ENCODE data around the gene LRBA. TPM values are rescaled to one million over a fixed set of nuclear protein-coding genes. Genes with fewer than 3 reads are reported as not detected.

Gene LRBA
- total and polyA plus RNA-seq, 8 donors, result 43.3 to 62.5 (median 52.3) TPM

GRCh38 chr4:150889306-150889705 is 125.8 kb downstream of the LRBA start:
- no peak for DNase-seq
- Histone ChIP-seq H3K27me3 (no peaks in the 10 kb centered on the region), H3K36me3 (no peaks in the 10 kb centered on the region), H3K4me1 (no peaks in the 10 kb centered on the region), H3K4me3 (no peak overlapping the region), H3K9me3 (no peaks in the 10 kb centered on the region), H3K27ac (no peak overlapping the region)
- no peak for TF ChIP-seq CTCF (IDR thresholded peaks at IDR 0.05)
- intact Hi-C loops (cut with DNase I), result no loop called here
- ATAC-seq, result no peak

- Histone ChIP-seq H3K9me3 (no peaks in the 10 kb centered on the region), H3K4me3 (no peak overlapping the region), H3K27me3 (no peaks in the 10 kb centered on the region), H3K36me3 (no peaks in the 10 kb centered on the region), H3K27ac (no peak overlapping the region), H3K4me1 (no peaks in the 10 kb centered on the region)
- no peak for TF ChIP-seq CTCF (IDR thresholded peaks at IDR 0.05)
- DNase-seq (no peak), ATAC-seq (no peak)
- intact Hi-C loops (cut with DNase I), result no loop called here
Observed at GRCh38 chr4:150888625-150889024, 126.5 kb downstream of the LRBA start.

GRCh38 chr4:150888217-150888616 is 126.9 kb downstream of the LRBA start:
- no peak overlapping the region for H3K4me3 ChIP-seq
- TF ChIP-seq CTCF (IDR thresholded peaks at IDR 0.05), result no peak
- intact Hi-C loops (cut with DNase I), result no loop called here

GRCh38 chr4:150886597-150886996 is 128.5 kb downstream of the LRBA start:
- H3K27ac ChIP-seq, result no peak overlapping the region
- no peak for DNase-seq
- no peak overlapping the region for H3K4me3 ChIP-seq
- H3K4me1 ChIP-seq, result no peaks in the 10 kb centered on the region
- intact Hi-C loops (cut with DNase I), result no loop called here
- no peaks in the 10 kb centered on the region for H3K9me3 ChIP-seq
- no peak for ATAC-seq
- no peaks in the 10 kb centered on the region for H3K27me3 ChIP-seq
- H3K36me3 ChIP-seq, result peaks cover 0 to 3% of the 10 kb centered on the region in 2 donors
- no peak for TF ChIP-seq CTCF (IDR thresholded peaks at IDR 0.05)

More at GRCh38 chr4:150888217-150888616, 126.9 kb downstream of the LRBA start:
- no peaks in the 10 kb centered on the region for H3K36me3 ChIP-seq
- no peak overlapping the region for H3K27ac ChIP-seq
- no peaks in the 10 kb centered on the region for H3K9me3 ChIP-seq
- DNase-seq (no peak), ATAC-seq (no peak)
- no peaks in the 10 kb centered on the region for H3K4me1 ChIP-seq
- no peaks in the 10 kb centered on the region for H3K27me3 ChIP-seq

GRCh38 chr4:150884625-150885024 is 130.5 kb downstream of the LRBA start:
- no peak for TF ChIP-seq CTCF (IDR thresholded peaks at IDR 0.05)
- H3K36me3 ChIP-seq, result peaks cover 0 to 12% of the 10 kb centered on the region in 2 donors
- no peaks in the 10 kb centered on the region for H3K27me3 ChIP-seq
- ATAC-seq (no peak), DNase-seq (no peak)
- intact Hi-C loops (cut with DNase I), result no loop called here
- H3K9me3 ChIP-seq, result no peaks in the 10 kb centered on the region
- no peak overlapping the region for H3K27ac ChIP-seq
- no peak overlapping the region for H3K4me3 ChIP-seq
- no peaks in the 10 kb centered on the region for H3K4me1 ChIP-seq
